ENCODE measurements around the gene DYRK1A.

Gene DYRK1A

GRCh38 chr21:37450445-37450941 is 83.9 kb downstream of the DYRK1A start:
- no peak for DNase-seq (ENCODE audit: low read depth)

- no peak for DNase-seq (ENCODE audit: low read depth)
Measured at GRCh38 chr21:37451446-37451845, 84.9 kb downstream of the DYRK1A start.

GRCh38 chr21:37452227-37452626 is 85.7 kb downstream of the DYRK1A start:
- DNase-seq (ENCODE audit: low read depth) = peak; percentile 67

GRCh38 chr21:37453350-37453749 is 86.8 kb downstream of the DYRK1A start:
- DNase-seq (ENCODE audit: low read depth) = no peak

GRCh38 chr21:37454869-37455503 is 88.4 kb downstream of the DYRK1A start:
- DNase-seq (ENCODE audit: low read depth) = no peak

- no peak for DNase-seq (ENCODE audit: low read depth)
Measured at GRCh38 chr21:37455504-37455911, 88.9 kb downstream of the DYRK1A start.

- no peak for DNase-seq (ENCODE audit: low read depth)
Measured at GRCh38 chr21:37458669-37459276, 92.2 kb downstream of the DYRK1A start.

- DNase-seq (ENCODE audit: low read depth) = peak; percentile 53
Measured at GRCh38 chr21:37459575-37459974, 93.0 kb downstream of the DYRK1A start.

- DNase-seq (ENCODE audit: low read depth) = no peak
Measured at GRCh38 chr21:37460196-37460595, 93.6 kb downstream of the DYRK1A start.

- DNase-seq (ENCODE audit: low read depth) = peak; percentile 23
Measured at GRCh38 chr21:37461479-37461878, 94.9 kb downstream of the DYRK1A start.

GRCh38 chr21:37462087-37462861 is 95.7 kb downstream of the DYRK1A start:
- DNase-seq (ENCODE audit: low read depth) = no peak

- peak; percentile 64 for DNase-seq (ENCODE audit: low read depth)
Measured at GRCh38 chr21:37463083-37463801, 96.7 kb downstream of the DYRK1A start.

GRCh38 chr21:37467082-37467481 is 100.5 kb downstream of the DYRK1A start:
- DNase-seq (ENCODE audit: low read depth) = no peak

GRCh38 chr21:37468909-37469308 is 102.3 kb downstream of the DYRK1A start:
- DNase-seq (ENCODE audit: low read depth) = no peak

GRCh38 chr21:37469441-37469840 is 102.9 kb downstream of the DYRK1A start:
- no peak for DNase-seq (ENCODE audit: low read depth)

- DNase-seq (ENCODE audit: low read depth) = no peak
Measured at GRCh38 chr21:37472581-37472980, 106.0 kb downstream of the DYRK1A start.

- no peak for DNase-seq (ENCODE audit: low read depth)
Measured at GRCh38 chr21:37473491-37473890, 106.9 kb downstream of the DYRK1A start.

GRCh38 chr21:37474342-37474741 is 107.8 kb downstream of the DYRK1A start:
- no peak for DNase-seq (ENCODE audit: low read depth)

GRCh38 chr21:37475186-37475868 is 108.8 kb downstream of the DYRK1A start:
- DNase-seq (ENCODE audit: low read depth) = no peak

- no peak for DNase-seq (ENCODE audit: low read depth)
Measured at GRCh38 chr21:37478794-37479193, 112.2 kb downstream of the DYRK1A start.

- DNase-seq (ENCODE audit: low read depth) = no peak
Measured at GRCh38 chr21:37483776-37484175, 117.2 kb downstream of the DYRK1A start.
